NCI-H1048 (cell line): Measurements from ENCODE around the gene L3MBTL3.
A peak's percentile ranks its signal among the peaks of the same experiment; 100 is the strongest.

Experiments used
- DNase-seq: peaks from one replicate; lab custom pipeline; 2025; lab: John Stamatoyannopoulos, UW

Gene L3MBTL3

DNA sequence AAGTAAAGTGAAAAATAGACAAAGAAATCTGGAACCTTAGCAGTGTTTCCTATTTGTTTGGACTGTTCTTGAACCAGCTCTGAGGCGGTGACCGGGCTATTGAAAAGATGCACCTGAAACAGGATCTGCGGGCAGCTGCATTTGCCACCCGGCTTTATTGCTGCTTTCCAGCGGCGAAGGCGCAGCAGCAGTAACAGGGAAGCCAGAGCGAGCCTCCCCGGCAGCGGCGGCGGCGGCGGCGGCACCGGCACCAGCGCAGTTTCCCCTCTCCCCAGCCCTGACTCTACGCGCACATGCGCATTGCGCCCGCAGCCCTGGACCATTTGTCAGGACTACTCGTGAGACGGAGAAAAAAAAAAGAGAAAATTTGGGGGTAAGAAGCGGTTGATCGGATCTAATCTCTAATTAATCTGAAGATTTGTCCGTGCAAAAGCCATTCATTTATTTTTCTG is at the start of gene L3MBTL3:
Gene L3MBTL3, plus strand, starts transcription at position 290 of the 452 bp plus-strand sequence. CDS start 24,119 bp downstream, outside the sequence.
- peak; percentile 46 for DNase-seq

DNA sequence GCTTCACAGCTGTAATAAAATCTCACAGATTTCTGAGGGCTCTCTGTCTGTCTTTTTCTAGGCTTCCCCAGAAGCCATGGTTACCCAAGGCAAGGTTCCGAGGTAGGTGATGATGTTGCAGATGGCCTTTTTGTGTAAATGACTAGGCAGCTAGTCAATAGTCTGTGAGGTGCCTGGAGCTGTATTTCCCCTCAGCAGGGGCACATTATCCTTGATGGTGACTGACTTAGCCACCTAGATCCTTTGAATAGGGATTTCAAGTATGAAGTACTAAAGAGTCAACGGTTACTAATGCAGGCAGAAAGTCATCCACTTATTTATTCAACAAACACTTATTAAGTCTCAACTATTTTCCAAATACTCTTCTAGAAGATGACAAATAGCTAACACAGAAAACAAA is 49.3 kb upstream of the L3MBTL3 start:
- no peak for DNase-seq

GRCh38 chr6:129976110-129976509 is 42.3 kb upstream of the L3MBTL3 start:
- no peak for DNase-seq

DNA sequence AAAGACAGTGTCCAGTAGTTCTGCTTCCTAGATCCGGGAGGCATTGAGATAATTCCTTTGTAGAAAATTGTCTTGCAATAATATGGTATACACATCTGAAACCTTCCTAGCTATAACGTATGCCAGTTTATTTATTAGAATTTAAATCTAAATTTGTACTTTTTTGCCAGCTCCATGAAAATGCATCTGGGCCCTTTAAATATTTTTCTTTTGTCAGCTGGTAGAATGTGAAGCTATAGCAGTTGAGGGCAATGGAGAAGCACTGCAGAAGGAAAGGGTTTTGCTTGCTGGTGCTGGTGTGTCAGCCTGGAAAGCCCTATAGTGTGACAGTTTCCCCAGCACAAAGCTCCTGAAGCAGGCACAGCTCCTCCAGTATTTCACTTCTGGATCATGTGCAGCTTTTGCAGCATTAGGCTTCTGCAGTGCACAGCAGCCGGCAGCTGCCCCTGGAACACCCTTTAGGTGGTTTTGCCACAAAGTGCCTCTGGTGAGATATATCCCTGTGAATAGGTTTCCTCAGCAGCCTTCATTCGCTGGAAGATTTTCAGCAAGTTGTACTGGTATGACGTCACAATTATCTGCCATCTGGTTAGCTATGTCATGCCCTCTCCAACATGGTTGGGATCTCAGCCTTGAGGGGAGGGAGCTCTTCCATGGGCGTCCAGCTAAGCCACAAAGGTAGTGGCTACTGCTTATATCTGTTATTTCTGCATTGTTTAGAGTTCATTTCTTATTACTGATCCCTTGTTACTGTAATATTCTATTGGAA is 40.0 kb upstream of the L3MBTL3 start:
- DNase-seq = no peak

DNA sequence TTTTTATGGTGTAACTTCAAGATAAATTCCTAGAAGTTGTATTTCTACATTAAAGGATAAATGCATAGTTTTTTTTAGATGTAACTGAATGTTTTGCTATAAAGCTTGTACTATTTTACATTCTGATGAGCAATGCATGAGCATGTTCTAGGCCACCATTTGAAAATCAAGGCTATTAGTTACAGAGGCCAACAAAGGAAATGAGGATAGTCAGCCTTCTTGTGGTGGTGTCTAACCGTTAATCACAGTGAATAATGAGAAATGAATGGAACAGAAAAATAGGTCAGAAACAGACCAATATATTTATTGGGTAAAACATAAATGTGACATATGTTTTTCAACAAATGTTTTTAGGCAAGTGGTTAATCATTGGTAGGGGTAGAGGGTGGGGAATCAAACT is 37.6 kb upstream of the L3MBTL3 start:
- DNase-seq = no peak

DNA sequence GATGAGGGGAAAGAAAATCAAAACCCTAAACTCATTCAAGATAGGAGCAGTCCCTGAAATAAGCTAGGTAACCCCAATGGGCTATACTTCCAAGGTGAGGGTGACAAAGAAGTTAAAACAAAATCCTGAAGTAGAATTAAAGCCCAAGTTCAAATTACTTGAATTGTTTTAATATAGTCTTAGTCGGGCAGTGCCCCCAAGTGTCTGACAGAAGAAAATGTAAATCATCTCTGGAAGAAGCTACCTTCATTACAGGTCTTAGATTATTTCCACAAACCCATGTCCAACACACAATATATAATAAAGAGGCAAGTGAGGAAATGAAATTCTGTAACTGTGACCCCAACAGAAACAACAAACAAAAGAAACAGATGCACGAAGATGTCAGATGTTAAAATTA is 36.8 kb upstream of the L3MBTL3 start:
- no peak for DNase-seq

DNA sequence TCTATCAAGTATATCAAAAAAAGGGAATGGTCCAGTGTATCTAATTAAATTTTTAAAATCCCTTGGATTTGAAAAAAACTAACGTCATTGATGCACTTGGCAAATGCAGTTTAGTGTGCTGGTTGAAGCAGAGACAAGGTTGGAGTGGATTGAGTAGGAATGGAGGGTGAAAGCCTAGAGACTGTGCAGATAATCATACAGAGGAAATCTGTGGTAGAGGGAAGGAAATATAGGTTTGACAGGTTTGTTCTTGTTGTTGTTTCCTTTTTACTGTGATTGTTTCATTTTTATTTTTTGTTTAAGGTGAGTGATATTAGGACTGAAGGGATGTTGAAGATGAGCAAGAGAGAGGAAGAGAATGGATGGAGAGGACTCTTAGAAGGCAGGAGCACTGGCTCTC is 29.0 kb upstream of the L3MBTL3 start:
- no peak for DNase-seq

GRCh38 chr6:129992881-129993280 is 25.5 kb upstream of the L3MBTL3 start:
- no peak for DNase-seq

GRCh38 chr6:129994410-129994809 is 24.0 kb upstream of the L3MBTL3 start:
- no peak for DNase-seq

- DNase-seq = no peak
Observed at GRCh38 chr6:129996387-129996786, 22.0 kb upstream of the L3MBTL3 start.

GRCh38 chr6:130000526-130001421 is 17.6 kb upstream of the L3MBTL3 start:
- no peak for DNase-seq

DNA sequence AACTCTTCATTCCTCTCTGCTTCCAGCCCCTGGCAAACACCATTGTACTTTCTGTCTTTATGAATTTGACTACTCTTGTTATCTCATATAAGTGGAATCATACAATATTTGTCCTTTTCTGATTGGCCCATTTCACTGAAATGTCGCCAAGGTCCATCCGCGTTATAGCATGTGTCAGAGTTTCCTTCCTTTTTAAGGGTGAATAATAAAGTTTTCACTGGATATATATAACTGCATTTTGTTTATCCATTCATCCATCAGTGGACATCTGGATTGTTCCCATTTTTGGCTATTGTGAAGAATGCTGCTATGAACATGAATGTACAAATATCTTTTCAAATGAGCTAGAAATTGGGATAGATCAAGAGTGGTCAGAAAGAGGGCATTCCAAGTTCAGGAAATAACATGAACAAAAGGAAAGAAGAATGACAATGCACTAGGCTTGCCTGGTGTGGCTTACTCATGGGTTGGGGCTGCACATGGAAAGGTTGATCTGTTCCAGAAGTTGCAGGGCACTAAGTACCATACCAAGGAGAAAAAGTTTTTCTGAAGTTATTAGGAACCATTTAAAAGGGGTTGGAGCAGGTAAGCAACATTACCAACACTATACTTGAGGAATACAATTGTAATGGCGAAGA is 10.0 kb upstream of the L3MBTL3 start:
- no peak for DNase-seq

DNA sequence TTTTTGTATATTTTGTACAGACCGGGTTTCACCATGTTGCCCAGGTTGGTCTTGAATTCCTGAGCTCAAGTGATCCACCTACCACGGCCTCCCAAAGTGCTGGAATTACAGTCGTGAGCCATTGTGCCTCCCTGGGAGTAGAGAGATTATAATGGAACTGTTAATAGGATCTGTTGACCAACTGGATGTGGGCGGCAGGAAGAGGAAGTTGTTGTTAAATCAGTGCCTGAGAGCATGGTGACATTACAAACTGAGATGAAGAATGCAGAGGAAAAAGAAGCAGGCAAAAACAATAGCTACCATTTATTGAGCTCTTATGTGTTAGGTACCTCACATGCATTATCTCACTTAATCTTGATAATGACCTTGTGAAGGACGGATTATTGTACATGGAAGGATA is 9.2 kb upstream of the L3MBTL3 start:
- DNase-seq = no peak

DNA sequence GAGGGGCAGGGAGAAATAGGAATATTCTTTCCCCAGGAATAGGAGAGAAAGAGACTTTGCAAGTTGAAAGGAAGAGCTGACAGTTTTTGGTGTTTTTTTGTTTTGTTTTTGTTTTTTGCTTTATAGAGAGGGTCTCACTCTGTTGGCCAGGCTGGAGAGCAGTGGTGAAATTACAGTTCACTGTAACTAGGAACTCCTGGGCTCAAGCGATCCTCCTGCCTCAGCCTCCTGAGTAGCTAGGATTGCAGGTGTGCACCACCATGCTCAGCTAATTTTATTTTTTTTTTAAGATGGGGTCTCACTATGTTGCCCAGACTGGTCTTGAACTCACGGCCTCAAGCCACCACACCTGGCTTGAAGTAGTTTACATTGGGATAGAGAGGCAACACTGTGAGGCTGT is 8.0 kb upstream of the L3MBTL3 start:
- DNase-seq = no peak

GRCh38 chr6:130012728-130013127 is 5.7 kb upstream of the L3MBTL3 start:
- DNase-seq = no peak

DNA sequence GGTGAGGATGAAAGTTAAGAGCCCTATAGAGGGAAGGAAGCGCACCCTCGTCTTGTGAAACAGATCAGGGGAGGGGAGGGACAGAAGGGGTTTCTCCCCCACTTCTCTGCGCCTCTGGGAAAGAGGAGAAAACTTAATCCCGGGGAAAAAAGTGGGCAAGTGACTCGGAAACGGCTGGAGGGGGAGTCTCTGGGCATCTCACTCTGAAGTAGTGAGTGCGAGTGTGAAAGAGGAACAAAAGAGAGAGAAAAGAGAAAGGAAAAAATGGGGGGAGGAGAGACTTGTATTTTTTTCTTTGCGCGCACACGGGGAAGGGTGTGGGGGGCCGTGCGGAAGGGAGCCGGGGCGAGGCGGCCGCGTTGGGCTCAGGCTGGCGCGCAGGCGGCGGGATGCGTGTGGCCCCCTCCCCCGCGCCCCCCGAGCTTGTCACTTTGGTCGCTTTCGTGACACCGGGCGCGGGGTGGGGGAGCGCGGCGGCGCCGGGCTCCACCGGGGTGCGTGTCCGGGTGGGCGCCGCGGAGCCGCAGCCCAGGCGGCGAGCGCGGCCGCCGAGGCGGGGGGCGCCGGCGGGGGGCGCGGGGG is 454 bp downstream of the L3MBTL3 start:
- DNase-seq = no peak

- no peak for DNase-seq
Observed at GRCh38 chr6:130019326-130020072, 1.1 kb downstream of the L3MBTL3 start.

DNA sequence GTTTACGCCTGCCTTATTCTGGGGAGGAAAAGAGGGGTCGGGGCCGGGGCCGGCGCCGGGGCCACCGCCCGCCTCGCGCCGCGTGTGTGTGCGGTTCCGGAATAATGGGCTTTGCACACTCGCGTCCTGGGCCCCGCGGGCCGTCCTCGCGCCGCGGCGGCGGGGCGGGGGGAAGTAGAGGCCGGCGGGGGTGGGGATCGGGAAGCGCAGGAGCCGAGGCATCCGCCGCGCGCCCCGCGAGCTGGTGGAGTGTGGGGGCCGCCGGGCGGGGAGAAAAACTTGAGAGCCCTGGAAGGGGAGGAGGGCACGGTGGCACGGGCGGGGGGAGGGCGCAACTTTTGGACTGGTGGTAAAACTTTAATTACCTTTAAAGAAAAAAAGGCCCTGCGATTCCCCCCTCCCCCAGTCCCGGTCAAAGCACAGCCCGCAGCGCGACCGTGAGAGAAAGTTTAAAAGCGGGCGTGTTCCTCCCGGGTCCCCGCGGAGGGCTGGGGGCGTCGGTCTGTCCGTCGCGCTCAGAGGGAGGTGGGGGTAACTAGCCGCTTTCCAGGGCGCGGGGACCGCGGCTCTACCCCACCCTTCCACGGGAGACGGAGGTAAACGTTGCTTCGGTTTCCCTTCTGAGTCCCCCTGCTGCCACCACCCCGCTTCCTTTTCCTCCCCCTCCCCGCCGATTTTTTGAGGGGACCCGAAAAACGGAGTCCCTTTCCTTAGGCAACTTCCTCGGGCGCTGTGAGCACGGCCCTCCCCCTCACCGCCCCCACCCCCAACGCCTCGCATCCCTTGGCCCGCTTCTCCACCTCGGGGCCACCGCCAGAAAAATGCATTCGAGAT is 1.9 kb downstream of the L3MBTL3 start:
- DNase-seq = no peak

DNA sequence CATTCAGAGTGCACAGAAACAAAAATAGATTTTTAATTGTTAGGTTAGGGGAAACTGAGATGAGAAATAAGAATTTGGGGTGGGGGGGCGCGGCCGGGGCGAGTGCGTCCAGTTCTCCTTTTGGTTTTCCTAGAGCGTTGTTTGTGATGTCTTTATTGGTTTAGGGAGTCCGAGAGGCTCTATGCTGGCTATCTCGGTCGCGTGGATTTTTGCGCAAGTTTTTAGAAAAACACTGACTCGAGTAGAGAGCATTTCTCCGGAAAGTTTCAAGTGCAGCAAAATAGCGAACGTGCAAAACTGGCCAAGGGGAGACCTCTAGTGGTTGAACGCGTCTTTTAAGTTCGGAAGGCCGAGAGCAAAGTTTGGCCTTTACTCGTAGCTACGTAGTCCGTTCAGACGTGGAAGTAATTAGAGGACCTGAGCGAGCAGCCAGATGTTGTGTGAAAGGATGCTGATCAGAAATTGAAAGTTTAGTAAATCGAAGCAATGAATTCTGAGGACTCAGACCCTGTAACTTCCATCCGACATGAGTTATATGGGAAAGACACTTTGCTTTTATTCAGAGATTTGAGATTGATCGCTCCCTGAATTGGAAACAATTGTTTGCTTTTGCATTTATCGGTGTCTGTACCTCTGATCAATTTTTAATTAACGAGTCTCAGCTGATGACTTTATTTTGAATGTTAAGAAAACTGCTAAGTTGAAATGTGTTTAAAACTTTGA is 2.7 kb downstream of the L3MBTL3 start:
- peak; percentile 74 for DNase-seq

DNA sequence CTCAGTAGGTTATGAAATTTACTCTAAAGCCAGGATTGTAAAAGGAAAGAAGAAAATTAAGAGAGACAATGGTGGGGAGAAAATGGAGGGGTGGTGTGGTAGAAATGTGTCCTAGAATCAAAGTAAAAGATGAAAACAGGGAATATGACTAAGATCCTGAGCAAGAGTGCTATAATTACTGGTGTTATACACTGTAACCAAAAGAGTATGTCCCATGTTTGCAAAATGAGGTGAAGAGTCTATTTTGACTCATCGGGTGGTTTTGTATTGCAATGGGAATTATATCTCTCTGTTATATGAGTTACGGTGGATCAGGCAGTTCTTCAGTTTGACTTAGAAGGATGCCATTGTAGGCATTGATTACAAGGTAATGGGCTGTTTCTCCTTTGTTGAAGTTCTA is 8.5 kb downstream of the L3MBTL3 start:
- no peak for DNase-seq
